Coronary artery (tissue), 2 donors: ENCODE measurements around the gene PLN.

Experiments
- DNase-seq: peaks from one replicate; pipeline ENCODE4 v3.0.0-alpha.2; 2017; ENCODE audit warnings: low spot score
- H3K27ac ChIP-seq, 2 donors: fragments of 200-600 bp; sonication (generic); one replicate each; pipeline ENCODE4 v1.5.1; 2016 to 2019
- H3K4me3 ChIP-seq: fragments of 200-600 bp; sonication (generic); 2 replicates; pipeline ENCODE4 v1.5.1; 2016; ENCODE audit warnings: mild to moderate bottlenecking, moderate library complexity
- CTCF ChIP-seq: fragments of 200-600 bp; sonication (generic); IDR thresholded peaks from one replicate; pipeline ENCODE4 v1.5.1; 2019; ENCODE audit warnings: antibody characterized with exemption

PLN gene

GRCh38 chr6:118562959-118563358 is 14.9 kb downstream of the PLN start:
- no peak overlapping the region for H3K4me3 ChIP-seq
- no peak for TF ChIP-seq CTCF
- DNase-seq, result no peak
- peak overlapping the region; percentile 19 to 43 for H3K27ac ChIP-seq

GRCh38 chr6:118565311-118565960 is 17.3 kb downstream of the PLN start:
- H3K27ac ChIP-seq, result no peak overlapping the region
- DNase-seq, result no peak
- no peak overlapping the region for H3K4me3 ChIP-seq
- no peak for TF ChIP-seq CTCF

- Histone ChIP-seq H3K27ac (no peak overlapping the region), H3K4me3 (no peak overlapping the region)
- DNase-seq, result no peak
- TF ChIP-seq CTCF, result no peak
Observed at GRCh38 chr6:118567974-118568373, 19.9 kb downstream of the PLN start.

- no peak for DNase-seq
- no peak for TF ChIP-seq CTCF
- no peak overlapping the region for H3K4me3 ChIP-seq
Observed at GRCh38 chr6:118569498-118569897, 21.4 kb downstream of the PLN start.

GRCh38 chr6:118571121-118571520 is 23.0 kb downstream of the PLN start:
- no peak for DNase-seq
- H3K4me3 ChIP-seq, result no peak overlapping the region
- no peak for TF ChIP-seq CTCF
- no peak overlapping the region for H3K27ac ChIP-seq

More at GRCh38 chr6:118569498-118569897, 21.4 kb downstream of the PLN start:
- H3K27ac ChIP-seq, result no peak overlapping the region

- no peak for DNase-seq
- no peak for TF ChIP-seq CTCF
- H3K4me3 ChIP-seq, result no peak overlapping the region
- no peak overlapping the region for H3K27ac ChIP-seq
Observed at GRCh38 chr6:118574051-118574865, 26.2 kb downstream of the PLN start.

GRCh38 chr6:118577972-118578371 is 29.9 kb downstream of the PLN start:
- no peak overlapping the region for H3K4me3 ChIP-seq
- H3K27ac ChIP-seq, result no peak overlapping the region
- no peak for DNase-seq
- no peak for TF ChIP-seq CTCF
